Fibroblast of villous mesenchyme (primary cell): ENCODE data around the gene DCC. TPM values are rescaled to one million over a fixed set of nuclear protein-coding genes. Genes with fewer than 3 reads are reported as not detected.
"Not testable (repeated sequence)": the region's sequence is repeated elsewhere in the genome, so short reads cannot be mapped to it uniquely, and the experiment has no call there.

Experiments used
- DNase-seq: peaks from one replicate; pipeline ENCODE4 v3.0.0-alpha.2; 2010; ENCODE audit warnings: low read depth
- H3K4me3 ChIP-seq: 2 replicates; pipeline ENCODE4 v1.5.1; 2011; ENCODE audit warnings: low read depth, mild to moderate bottlenecking, low read length
- CTCF ChIP-seq: IDR thresholded peaks from 2 replicates; pipeline ENCODE4 v1.5.1; 2012; ENCODE audit warnings: low read depth, mild to moderate bottlenecking, low read length; ENCODE audit not compliant: insufficient read depth
- total RNA-seq: library from RNA; depleted of rRNA; stranded (reverse); fragments of >200 nt; gene quantifications from 2 replicates; pipeline ENCODE4 v1.2.3, GENCODE V29; 2012

DCC gene
- total RNA-seq, 1 donor, result not detected

GRCh38 chr18:52344881-52345280 lies 4.9 kb downstream of the DCC start:
- no peak for TF ChIP-seq CTCF
- DNase-seq, result no peak
- H3K4me3 ChIP-seq, result no peak overlapping the region

- no peak overlapping the region for H3K4me3 ChIP-seq
- no peak for DNase-seq
- TF ChIP-seq CTCF, result no peak
Measured at GRCh38 chr18:52345428-52345827, 5.4 kb downstream of the DCC start.

- no peak for TF ChIP-seq CTCF
- H3K4me3 ChIP-seq, result no peak overlapping the region
- DNase-seq, result no peak
Measured at GRCh38 chr18:52348209-52348608, 8.2 kb downstream of the DCC start.

- TF ChIP-seq CTCF, result no peak
- no peak overlapping the region for H3K4me3 ChIP-seq
- no peak for DNase-seq
Measured at GRCh38 chr18:52349498-52349897, 9.5 kb downstream of the DCC start.

GRCh38 chr18:52352920-52353319 lies 12.9 kb downstream of the DCC start:
- no peak for DNase-seq
- no peak for TF ChIP-seq CTCF
- H3K4me3 ChIP-seq, result no peak overlapping the region

- TF ChIP-seq CTCF, result no peak
- no peak for DNase-seq
- no peak overlapping the region for H3K4me3 ChIP-seq
Measured at GRCh38 chr18:52353589-52353988, 13.6 kb downstream of the DCC start.

- no peak overlapping the region for H3K4me3 ChIP-seq
Measured at GRCh38 chr18:52363861-52364260, 23.9 kb downstream of the DCC start.

GRCh38 chr18:52366851-52367250 lies 26.9 kb downstream of the DCC start:
- DNase-seq, H3K4me3 ChIP-seq: not testable (repeated sequence)

More at GRCh38 chr18:52363861-52364260, 23.9 kb downstream of the DCC start:
- TF ChIP-seq CTCF, result no peak
- DNase-seq, result no peak
